ENCODE measurements around the gene COL1A1. TPM values are rescaled to one million over a fixed set of nuclear protein-coding genes. Genes with fewer than 3 reads are reported as not detected.

COL1A1 gene
- total RNA-seq, 3 donors from 2014 or later: 23.4 to 67.2 (median 44.5) TPM

DNA sequence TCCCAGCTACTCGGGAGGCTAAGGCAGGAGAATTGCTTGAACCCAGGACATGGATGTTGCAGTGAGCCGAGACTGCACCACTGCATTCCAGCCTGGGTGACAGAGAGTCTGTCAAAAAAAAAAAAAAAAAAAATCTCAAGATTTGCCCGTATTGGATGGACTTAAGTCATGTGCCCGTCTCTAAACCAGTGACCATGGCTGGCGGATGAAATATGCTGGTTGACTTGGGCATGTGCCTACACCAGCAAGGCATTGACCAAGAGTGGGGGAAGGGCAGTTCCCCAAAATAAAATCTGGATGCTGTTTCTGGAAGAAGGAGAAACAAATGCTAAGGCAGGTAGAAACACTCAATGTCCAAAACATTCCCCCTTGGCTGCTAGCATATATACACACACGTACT, 21.5 kb upstream of the COL1A1 start:
- Histone ChIP-seq H3K9me3 (peaks cover 7 to 14% of the 10 kb centered on the region in 2 donors), H3K27ac (peak overlapping the region; percentile 86 to 95), H3K4me1 (peaks cover 0 to 9% of the 10 kb centered on the region in 2 donors), H3K4me3 (no peak overlapping the region), H3K36me3 (no peaks in the 10 kb centered on the region), H3K27me3 (no peaks in the 10 kb centered on the region)
- TF ChIP-seq, protein P1, sequence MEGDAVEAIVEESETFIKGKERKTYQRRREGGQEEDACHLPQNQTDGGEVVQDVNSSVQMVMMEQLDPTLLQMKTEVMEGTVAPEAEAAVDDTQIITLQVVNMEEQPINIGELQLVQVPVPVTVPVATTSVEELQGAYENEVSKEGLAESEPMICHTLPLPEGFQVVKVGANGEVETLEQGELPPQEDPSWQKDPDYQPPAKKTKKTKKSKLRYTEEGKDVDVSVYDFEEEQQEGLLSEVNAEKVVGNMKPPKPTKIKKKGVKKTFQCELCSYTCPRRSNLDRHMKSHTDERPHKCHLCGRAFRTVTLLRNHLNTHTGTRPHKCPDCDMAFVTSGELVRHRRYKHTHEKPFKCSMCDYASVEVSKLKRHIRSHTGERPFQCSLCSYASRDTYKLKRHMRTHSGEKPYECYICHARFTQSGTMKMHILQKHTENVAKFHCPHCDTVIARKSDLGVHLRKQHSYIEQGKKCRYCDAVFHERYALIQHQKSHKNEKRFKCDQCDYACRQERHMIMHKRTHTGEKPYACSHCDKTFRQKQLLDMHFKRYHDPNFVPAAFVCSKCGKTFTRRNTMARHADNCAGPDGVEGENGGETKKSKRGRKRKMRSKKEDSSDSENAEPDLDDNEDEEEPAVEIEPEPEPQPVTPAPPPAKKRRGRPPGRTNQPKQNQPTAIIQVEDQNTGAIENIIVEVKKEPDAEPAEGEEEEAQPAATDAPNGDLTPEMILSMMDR (IDR thresholded peaks at IDR 0.05): no peak
- TF ChIP-seq POLR2AphosphoS5 (IDR thresholded peaks at IDR 0.05) (no peak), POLR2A (IDR thresholded peaks at IDR 0.05) (no peak)
- intact Hi-C loops (cut with DNase I; ENCODE audit: low total_unique reads): no loop called here
- no peak for DNase-seq (ENCODE audit: low spot score in 2 of 2)

DNA sequence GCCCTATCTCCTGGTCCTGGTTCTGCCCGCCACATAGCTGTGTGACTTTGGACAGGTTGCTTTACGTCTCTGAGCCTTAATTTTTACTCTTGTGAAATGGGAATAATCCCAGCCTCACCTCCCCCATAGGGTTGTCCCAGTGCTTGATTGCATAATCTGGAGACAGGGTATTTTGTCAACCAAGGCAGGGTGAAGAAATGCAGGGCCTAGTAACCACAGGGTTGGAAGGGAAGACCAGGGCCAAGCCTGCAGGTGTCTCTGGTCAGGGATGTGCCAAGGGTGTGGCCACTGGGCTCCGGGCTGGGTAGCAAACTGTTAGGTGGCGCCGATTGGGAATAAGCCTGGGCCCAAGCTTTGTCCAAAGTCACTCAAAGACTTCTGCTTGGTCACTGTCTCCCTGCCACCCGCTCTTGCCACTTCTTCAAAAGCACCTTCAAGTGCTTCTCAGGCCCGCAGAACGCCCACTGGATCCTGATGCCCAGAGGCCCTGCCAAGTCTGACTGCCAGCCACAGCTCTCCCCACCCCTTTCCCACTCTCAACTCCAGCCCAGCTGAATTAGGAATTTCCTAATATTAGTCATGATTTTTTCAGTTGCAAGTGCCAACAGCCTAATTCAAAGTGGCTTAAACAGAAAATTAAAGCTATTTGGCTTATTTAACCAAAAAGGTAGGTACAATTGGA, 20.6 kb upstream of the COL1A1 start:
- peaks cover 0 to 9% of the 10 kb centered on the region in 2 donors for H3K4me1 ChIP-seq
- no peak overlapping the region for H3K4me3 ChIP-seq
- peak; percentile 22 to 71 (median 34) for TF ChIP-seq POLR2AphosphoS5 (IDR thresholded peaks at IDR 0.05)
- TF ChIP-seq POLR2A (IDR thresholded peaks at IDR 0.05): no peak
- no peaks in the 10 kb centered on the region for H3K36me3 ChIP-seq
- peaks cover 0 to 13% of the 10 kb centered on the region in 2 donors for H3K9me3 ChIP-seq
- peak in 1 of 2 donors; percentile 82 for DNase-seq (ENCODE audit: low spot score in 2 of 2)
- no peaks in the 10 kb centered on the region for H3K27me3 ChIP-seq
- intact Hi-C loops (cut with DNase I; ENCODE audit: low total_unique reads): loop anchor here (2.0 kb wide), 1 partner anchor 45 kb away; no protein-coding TSS in a partner anchor
- peak overlapping the region; percentile 86 to 95 for H3K27ac ChIP-seq

DNA sequence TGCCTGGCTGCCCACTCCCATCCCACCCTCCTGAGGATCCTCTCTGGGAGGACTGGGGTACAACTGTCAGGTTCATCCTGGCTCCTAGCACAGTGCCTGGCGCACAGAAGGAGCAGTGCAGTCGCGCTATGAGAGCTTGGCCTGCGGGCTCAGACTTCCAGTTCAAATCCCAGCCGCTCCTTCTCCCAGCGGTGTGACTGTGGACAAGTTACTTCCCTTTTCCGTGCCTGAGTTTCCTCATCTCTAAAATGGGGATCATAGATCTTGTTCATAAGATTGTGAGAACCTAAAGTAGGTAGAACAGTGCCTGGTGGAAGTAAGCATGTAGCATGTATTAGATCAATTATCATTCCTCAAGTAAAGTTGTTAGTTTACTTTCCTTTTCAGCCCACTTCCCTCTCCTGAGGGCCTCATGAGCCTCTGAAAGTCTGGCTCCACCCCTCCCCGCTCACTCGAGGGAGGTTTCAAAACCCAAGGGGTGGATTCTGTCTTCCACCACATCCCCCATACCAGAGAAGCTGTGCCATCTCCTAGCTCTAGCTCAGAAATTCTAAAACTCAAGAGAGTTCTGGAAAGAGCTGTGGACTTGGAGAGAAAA, 19.9 kb upstream of the COL1A1 start:
- TF ChIP-seq POLR2A (IDR thresholded peaks at IDR 0.05): no peak
- TF ChIP-seq, protein P1 (IDR thresholded peaks at IDR 0.05): no peak
- TF ChIP-seq POLR2AphosphoS5 (IDR thresholded peaks at IDR 0.05): no peak
- Histone ChIP-seq H3K4me3 (no peak overlapping the region), H3K36me3 (no peaks in the 10 kb centered on the region), H3K27me3 (no peaks in the 10 kb centered on the region), H3K9me3 (peaks cover 0 to 8% of the 10 kb centered on the region in 2 donors), H3K27ac (peak overlapping the region; percentile 86 to 95), H3K4me1 (peaks cover 0 to 9% of the 10 kb centered on the region in 2 donors)
- intact Hi-C loops (cut with DNase I; ENCODE audit: low total_unique reads): loop anchor here (2.0 kb wide), 1 partner anchor 45 kb away; no protein-coding TSS in a partner anchor
- DNase-seq (ENCODE audit: low spot score in 2 of 2): no peak

DNA sequence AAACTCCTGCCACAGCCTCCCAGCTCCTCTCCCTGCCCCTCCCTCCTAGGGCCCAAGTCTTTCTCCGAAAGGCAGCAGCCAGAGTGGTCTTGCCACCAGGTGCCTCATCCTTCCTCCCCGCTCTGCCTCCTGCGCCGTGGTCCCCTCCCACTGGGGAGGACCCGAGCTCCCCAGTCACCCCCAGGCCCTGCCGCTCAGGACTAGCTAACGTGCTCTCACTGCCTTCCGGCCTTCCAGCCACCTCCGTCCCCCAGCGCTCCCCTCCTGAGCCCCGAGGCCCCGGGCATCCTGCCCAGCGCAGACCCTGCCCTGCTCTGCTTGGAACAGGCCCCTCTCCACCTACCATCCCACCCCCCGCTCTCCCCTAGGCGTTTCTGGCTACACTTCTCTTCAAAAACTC, 19.4 kb upstream of the COL1A1 start:
- intact Hi-C loops (cut with DNase I; ENCODE audit: low total_unique reads): loop anchor here (2.0 kb wide), 1 partner anchor 46 kb away; no protein-coding TSS in a partner anchor
- TF ChIP-seq POLR2AphosphoS5 (IDR thresholded peaks at IDR 0.05) (no peak), POLR2A (IDR thresholded peaks at IDR 0.05) (no peak)
- TF ChIP-seq, protein P1 (IDR thresholded peaks at IDR 0.05): no peak
- H3K27ac ChIP-seq: peak overlapping the region; percentile 86 to 95

DNA sequence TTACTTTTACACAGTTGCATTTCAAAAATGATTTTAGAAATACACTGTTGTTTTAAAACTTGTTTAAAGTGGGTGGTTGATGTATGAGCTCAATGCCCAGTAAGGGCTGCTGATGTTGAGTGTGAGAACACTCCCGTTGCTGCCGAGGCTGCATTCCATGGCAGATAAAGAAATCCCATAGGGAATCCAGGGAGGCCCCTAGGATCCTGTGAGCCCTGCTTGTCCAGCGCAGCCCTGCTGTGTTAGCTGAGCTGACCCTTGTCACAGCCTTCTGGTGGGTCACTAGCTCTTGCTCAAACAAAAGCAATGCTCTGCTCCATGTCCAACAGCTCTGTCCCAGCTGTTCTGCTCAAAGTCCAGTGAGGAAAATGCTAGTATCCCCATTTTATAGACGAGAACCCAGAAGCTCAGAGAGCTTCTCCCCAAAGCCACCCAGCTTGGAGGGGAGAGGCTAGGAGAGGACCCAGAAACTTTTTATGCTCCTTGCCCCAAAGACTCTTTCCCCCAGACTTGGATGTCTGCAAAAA, 18.6 kb upstream of the COL1A1 start:
- no peaks in the 10 kb centered on the region for H3K27me3 ChIP-seq
- no peaks in the 10 kb centered on the region for H3K36me3 ChIP-seq
- TF ChIP-seq POLR2A (IDR thresholded peaks at IDR 0.05) (no peak), POLR2AphosphoS5 (IDR thresholded peaks at IDR 0.05) (no peak)
- TF ChIP-seq, protein P1 (IDR thresholded peaks at IDR 0.05): no peak
- H3K4me3 ChIP-seq: no peak overlapping the region
- no peaks in the 10 kb centered on the region for H3K9me3 ChIP-seq
- H3K4me1 ChIP-seq: peaks cover 0 to 9% of the 10 kb centered on the region in 2 donors
- H3K27ac ChIP-seq: peak overlapping the region; percentile 62 to 95
- intact Hi-C loops (cut with DNase I; ENCODE audit: low total_unique reads): loop anchor here (2.0 kb wide), 1 partner anchor 47 kb away; no protein-coding TSS in a partner anchor
- no peak for DNase-seq (ENCODE audit: low spot score in 2 of 2)

More for the DNA sequence above, 19.4 kb upstream of the COL1A1 start:
- DNase-seq (ENCODE audit: low spot score in 2 of 2): no peak
- H3K36me3 ChIP-seq: no peaks in the 10 kb centered on the region
- H3K9me3 ChIP-seq: peaks cover 0 to 7% of the 10 kb centered on the region in 2 donors
- no peak overlapping the region for H3K4me3 ChIP-seq
- no peaks in the 10 kb centered on the region for H3K27me3 ChIP-seq
- H3K4me1 ChIP-seq: peaks cover 0 to 9% of the 10 kb centered on the region in 2 donors
